Dedifferentiated amniotic fluid mesenchymal stem cell (primary cell): Measurements from ENCODE around the gene TRPM2.

Experiments
- DNase-seq: peaks from one replicate; pipeline ENCODE4 v3.0.0-alpha.2; 2016; ENCODE audit errors: extremely low spot score

The TRPM2 gene

DNA sequence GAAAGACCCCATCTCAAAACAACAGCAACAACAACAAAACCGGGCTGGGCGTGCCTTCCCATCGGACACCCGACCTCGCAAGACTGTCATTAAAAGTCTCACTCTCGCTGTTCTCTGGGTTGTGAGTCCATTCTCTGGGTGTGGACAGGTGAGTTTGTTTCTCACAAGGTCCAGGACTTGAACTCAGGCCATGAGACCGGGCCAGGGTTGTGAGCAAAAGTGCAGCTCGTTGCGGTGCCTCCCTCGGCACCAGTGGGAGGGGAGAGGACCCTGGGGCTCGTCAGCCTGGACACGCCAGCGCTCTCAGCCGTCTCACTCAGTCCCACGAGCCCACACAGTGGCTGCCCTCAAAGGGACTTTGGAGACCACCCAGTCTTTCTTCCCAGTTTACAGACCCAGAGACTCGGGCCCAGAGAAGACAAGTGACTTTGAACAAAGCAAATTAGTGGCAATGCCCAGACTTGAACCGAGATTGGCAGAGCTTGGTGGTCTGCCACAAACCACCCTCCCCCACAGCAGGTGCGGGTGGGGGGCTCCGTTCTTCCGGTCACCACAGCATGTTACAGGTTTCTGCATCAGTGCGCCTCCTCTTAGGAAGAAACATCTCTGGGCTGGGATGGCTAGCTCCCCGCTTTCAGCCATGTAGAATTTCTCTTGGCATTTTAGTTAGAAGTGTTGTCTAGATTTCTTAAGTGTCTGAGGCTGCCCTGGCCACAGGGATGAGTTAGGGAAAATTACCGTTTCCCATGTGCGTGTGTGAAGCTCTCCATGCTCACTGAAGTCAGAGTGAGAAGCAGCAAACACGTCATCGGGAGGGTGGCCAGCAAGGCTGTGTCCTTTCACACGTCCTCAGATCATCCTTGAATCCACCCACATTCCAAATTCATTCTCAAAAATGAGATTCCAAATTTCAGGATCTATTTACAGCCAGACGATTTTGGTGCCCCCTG lies 130.1 kb downstream of the TRPM2 start:
- DNase-seq = no peak

DNA sequence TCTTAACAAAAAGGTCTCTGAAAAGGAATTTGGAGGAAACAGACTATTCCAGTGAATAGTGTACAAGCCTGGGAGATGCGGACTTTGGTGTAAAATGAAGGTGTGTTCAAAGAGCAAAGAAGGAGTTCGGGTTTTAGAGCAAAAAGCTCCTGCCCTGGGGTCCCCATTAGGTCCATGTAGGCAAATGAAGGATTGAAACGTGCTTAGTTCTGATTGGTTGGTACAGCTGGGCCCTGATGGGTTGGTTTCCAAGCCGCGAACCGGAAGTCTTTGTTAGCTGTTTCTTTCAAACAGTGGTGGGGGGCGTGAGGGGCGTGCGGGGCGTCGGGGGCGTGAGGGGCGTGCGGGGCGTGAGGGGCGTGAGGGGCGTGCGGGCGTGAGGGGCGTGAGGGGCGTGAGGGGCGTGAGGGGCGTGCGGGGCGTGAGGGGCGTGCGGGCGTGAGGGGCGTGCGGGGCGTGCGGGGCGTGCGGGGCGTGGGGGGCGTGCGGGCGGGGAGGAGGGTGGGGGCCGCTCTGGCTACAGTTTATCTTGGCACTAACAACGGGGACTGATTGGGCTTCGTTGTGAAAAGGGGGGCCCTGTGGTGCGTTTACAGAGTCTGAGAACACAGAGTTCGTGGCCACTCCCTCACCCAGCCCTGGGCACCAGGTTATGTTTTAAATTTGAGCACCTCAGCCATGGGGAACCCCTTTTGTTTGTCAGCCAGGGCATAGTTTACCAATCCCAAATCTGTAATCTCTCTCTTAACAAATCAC lies 131.3 kb downstream of the TRPM2 start:
- DNase-seq = no peak

DNA sequence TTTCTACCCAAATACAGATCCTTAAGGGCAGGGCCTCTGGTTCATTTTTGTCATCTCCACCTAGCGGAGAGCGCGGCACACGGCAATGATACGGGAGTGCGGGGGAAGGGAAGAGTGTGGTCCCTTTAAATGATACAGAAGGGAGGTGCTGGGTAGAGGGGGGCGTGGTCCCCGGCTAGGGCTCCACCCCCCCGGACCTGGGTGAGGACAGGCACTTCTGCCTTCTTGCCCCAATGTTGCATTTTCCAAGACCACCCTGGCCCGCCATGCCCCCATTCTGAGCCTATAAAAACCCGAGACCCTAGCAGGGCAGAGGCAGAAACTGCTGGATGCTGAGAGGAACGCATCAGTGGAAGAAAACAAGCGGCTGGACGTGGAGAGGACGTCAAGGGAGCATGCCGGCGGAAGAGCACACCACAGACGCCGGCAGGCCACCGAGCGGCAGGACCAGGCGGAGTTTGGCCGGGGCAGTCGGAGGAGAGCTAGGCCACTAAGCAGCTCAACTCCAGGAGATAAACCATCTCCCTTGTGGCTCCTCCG lies 131.9 kb downstream of the TRPM2 start:
- no peak for DNase-seq

DNA sequence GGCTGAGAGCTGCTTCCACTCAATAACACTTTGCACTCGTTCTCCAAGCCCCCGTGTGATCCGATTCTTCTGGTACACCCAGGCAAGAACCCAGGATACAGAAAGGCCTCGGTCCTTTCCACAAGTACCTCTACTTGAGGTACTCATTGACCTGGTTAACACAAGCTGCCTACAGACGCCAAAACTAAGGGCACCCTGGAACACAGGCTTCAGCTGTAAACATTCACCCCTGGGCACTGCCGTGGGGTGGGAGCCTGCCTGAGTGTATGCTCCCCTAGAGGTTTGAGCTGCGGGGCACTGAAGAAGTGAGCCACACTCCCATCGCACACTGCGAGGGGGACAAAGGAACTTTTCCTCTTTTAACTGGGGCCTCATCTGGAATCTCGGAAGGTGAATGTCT lies 132.4 kb downstream of the TRPM2 start:
- no peak for DNase-seq

DNA sequence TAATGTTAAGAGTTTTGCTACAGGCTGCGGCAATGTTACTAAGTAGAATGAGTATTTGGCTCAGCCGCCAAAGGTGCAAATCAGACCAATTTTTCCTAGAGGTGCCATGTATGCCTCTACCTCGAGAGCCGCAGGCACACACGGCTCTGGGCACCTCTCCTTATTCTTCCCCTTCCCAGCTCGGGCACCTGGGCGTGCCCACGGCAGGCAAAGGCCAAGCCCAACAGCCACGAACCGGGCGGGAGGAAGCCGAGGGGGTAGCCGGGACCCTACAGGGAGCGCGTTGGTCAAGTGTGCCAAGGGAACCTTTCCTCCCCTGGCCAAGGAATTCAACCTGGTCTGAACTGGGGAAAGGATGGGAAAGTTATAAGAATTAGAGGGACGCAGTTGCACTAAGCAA lies 132.9 kb downstream of the TRPM2 start:
- DNase-seq = no peak

DNA sequence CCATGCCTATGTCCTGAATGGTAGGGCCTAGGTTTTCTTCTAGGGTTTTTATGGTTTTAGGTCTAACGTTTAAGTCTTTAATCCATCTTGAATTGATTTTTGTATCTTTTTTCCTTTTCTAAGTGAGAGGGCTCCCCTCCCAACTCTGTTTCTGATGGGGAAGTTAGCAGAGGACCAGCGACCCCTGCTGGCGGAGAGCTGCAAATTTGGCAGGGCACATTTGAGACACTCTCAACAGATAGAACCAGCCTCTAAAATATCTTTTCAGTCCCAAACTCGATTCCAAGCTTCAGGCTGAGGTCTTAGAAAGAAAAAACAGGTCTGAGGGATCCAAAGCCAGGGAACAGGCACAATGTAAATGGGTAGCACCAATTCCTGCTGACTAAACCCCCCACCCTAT lies 134.4 kb downstream of the TRPM2 start:
- DNase-seq = no peak

DNA sequence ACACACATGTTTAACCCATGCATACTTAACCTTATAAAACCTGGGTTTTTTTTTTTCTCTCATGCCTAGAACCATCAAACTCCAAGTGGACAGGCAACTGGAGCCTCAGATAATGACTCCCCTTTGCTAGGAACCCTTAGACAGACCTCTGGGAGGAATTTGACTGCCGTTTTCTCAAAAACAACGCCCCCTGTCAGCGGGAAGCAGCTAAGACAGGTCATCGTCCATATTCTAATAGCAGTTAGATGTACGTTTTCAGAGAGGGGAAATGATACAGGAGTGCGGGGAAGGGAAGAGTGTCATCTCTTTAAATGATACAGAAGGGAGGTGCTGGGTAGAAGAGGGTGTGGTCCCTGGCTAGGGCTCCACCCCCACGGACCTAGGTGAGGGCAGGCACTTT lies 136.5 kb downstream of the TRPM2 start:
- DNase-seq = no peak

DNA sequence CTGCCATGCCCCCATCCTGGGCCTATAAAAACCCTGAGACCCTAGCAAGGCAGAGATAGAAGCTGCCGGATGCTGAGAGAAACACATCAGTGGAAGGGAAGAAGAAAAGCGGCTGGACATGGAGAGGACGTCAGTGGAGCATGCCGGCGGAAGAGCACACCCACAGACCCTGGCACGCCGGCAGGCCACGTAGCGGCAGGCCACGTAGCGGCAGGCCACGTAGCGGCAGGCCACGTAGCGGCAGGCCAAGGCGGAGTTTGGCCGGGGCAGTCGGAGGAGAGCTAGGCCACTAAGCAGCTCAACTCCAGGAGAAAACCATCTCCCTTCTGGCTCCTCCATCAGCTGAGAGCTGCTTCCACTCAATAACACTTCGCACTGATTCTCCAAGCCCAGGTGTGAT lies 137.0 kb downstream of the TRPM2 start:
- DNase-seq = no peak

DNA sequence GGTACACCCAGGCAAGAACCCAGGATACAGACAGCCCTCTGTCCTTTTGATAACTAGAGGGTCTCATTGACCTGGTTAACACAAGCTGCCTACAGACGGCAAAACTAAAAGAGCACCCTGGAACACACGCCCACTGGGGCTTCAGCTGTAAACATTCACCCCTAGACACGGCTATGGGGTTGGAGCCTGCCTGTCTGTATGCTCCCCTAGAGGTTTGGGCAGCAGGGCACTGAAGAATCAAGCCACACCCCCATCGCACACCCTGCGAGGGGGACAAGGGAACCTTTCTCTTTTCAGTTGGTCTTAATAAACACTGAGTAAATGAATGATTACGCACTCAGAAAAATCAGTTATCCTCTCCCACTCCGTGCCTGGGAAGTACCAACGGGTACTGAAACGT lies 137.4 kb downstream of the TRPM2 start:
- no peak for DNase-seq
